OCI-LY1 (cell line): ENCODE results near the gene PNLDC1.

Experiments
- EZH2 ChIP-seq: fragments of 200-600 bp; sonication (generic), shearing (Covaris generic); IDR thresholded peaks from 2 replicates; pipeline ENCODE4 v1.8.0; 2017; ENCODE audit warnings: borderline replicate concordance, mixed run types, mild to moderate bottlenecking, antibody characterized with exemption, low read length, moderate library complexity, mixed read lengths
- TF ChIP-seq, protein P1 (sequence below): fragments of 200-600 bp; sonication (generic), shearing (Covaris generic); IDR thresholded peaks from 2 replicates; pipeline ENCODE4 v1.5.1; 2017; ENCODE audit warnings: mild to moderate bottlenecking, antibody characterized with exemption, low read length, moderate library complexity, mixed read lengths

DNA sequence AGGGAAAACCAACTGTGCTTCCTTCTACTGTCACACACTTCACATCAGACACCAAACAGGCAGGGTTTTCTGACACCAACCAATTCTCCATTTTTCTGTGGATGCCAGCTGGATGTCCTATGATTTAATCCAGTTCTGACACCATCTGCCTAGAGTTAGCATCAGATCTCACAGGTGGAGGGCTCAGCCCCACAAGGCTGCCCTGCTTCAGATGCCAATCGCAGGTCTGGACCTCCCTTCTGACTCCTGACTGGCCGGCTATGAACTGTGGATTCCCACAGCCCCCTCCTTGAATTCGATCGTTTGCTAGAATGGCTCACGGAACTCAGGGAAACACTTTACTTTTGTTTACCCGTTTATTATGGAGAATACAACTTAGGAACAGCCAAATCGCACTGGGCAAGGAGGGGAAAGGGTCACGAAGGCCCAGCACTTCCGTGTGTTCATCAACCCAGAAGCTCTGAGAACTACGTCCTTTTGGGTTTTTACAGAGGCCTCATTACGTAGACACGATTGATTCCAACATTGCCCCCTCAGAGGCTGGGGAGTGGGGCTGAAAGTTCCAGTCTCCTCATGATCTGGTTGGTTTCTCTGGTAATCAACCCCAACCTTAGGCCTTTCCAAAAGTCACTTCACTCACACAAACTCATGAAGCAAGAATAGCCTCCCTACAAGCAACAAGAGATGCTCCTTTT lies 65.3 kb downstream of the PNLDC1 start:
- TF ChIP-seq, protein P1, sequence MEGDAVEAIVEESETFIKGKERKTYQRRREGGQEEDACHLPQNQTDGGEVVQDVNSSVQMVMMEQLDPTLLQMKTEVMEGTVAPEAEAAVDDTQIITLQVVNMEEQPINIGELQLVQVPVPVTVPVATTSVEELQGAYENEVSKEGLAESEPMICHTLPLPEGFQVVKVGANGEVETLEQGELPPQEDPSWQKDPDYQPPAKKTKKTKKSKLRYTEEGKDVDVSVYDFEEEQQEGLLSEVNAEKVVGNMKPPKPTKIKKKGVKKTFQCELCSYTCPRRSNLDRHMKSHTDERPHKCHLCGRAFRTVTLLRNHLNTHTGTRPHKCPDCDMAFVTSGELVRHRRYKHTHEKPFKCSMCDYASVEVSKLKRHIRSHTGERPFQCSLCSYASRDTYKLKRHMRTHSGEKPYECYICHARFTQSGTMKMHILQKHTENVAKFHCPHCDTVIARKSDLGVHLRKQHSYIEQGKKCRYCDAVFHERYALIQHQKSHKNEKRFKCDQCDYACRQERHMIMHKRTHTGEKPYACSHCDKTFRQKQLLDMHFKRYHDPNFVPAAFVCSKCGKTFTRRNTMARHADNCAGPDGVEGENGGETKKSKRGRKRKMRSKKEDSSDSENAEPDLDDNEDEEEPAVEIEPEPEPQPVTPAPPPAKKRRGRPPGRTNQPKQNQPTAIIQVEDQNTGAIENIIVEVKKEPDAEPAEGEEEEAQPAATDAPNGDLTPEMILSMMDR: no peak
- no peak for TF ChIP-seq EZH2
